K562 (cell line): ENCODE data around the gene MMD2.

Source experiments
- EP400 ChIP-seq: fragments of 450-650 bp; IDR thresholded peaks from 2 replicates; pipeline ENCODE4 v1.6.1; 2017; ENCODE audit warnings: antibody characterized with exemption, mild to moderate bottlenecking, moderate library complexity
- EWSR1 ChIP-seq: fragments of 450-650 bp; IDR thresholded peaks from 2 replicates; pipeline ENCODE4 v1.6.1; 2018; ENCODE audit warnings: borderline replicate concordance, mild to moderate bottlenecking, low read depth, moderate library complexity; ENCODE audit not compliant: partially characterized antibody
- HEY1 ChIP-seq: fragments of 250-450 bp; sonication (Bioruptor Pico); IDR thresholded peaks from 2 replicates; pipeline ENCODE4 v1.5.0; 2020; ENCODE audit warnings: mild to moderate bottlenecking, moderate library complexity, borderline replicate concordance
- JUND ChIP-seq, 2 experiments: IDR thresholded peaks; 2 replicates in 1 of 2; 3 replicates in 1 of 2; pipeline ENCODE4 v1.6.1; 2011; ENCODE audit warnings: borderline replicate concordance in 2 of 2, low read depth in 2 of 2, low read length in 2 of 2, improper control_type of control experiment in 1 of 2, missing biosample characterization in 1 of 2, missing genetic modification characterization in 1 of 2, missing genetic modification reagents in 1 of 2
- KLF13 ChIP-seq: fragments of 450-650 bp; IDR thresholded peaks from 2 replicates; pipeline ENCODE4 v1.6.1; 2016; ENCODE audit warnings: missing genetic modification characterization, low read depth, mild to moderate bottlenecking, missing compliant biosample characterization, moderate library complexity, borderline replicate concordance
- ZNF24 ChIP-seq: fragments of 450-650 bp; IDR thresholded peaks from 2 replicates; pipeline ENCODE4 v1.6.1; 2016
- ZNF3 ChIP-seq: fragments of 250-450 bp; sonication (Bioruptor Pico); IDR thresholded peaks from 2 replicates; pipeline ENCODE4 v1.5.0; 2021; ENCODE audit warnings: mild to moderate bottlenecking, moderate library complexity
- TF ChIP-seq, protein P1 (sequence below): sonication (generic); formaldehyde crosslinking; IDR thresholded peaks from 2 replicates; pipeline ENCODE4 v1.9.0; 2022; ENCODE audit warnings: mild to moderate bottlenecking, missing genetic modification reagents
- TF ChIP-seq, protein P2 (sequence below), 3 experiments: IDR thresholded peaks in 2 of 3; conservative IDR thresholded peaks in 1 of 3; 2 replicates each; pipeline ENCODE4 v1.5.1; 2011 to 2012; ENCODE audit warnings: low read length in 3 of 3, mild to moderate bottlenecking in 3 of 3, control low read depth in 2 of 3, improper control_type of control experiment in 1 of 3, inconsistent platforms in 1 of 3, low read depth in 1 of 3, mixed read lengths in 1 of 3, moderate library complexity in 1 of 3; ENCODE audit not compliant: insufficient read depth in 2 of 3

DNA sequence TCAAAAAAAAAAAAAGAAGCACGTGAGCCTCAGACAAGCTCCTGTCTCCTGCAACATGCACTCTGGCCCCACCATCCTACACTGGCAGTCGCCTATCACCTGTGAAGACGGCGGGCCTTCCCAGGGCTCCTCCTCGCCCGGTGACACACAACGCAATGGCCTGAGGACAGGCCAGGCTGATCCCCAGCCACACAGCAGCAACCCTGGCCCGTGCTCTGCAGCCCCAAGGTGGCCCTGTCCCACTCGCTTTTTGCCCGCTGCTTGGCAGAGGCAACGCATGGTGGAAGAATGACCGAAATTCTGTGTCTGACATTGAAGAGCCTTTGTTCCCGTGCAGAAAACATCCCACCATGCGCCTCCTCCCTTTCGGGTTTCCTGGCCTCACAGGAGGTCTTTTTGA is 83.6 kb downstream of the MMD2 start:
- TF ChIP-seq JUND (IDR thresholded peaks at IDR 0.05; ENCODE audit: borderline replicate concordance, low read depth, low read length) (no peak), JUND (tag; IDR thresholded peaks at IDR 0.05; ENCODE audit: borderline replicate concordance, low read depth, low read length) (no peak), ZNF3 (CRISPR knock-in tag) (no peak), KLF13 (tag) (no peak), EWSR1 (no peak), EP400 (no peak), HEY1 (CRISPR knock-in tag) (no peak), ZNF24 (no peak)
- TF ChIP-seq, protein P1, sequence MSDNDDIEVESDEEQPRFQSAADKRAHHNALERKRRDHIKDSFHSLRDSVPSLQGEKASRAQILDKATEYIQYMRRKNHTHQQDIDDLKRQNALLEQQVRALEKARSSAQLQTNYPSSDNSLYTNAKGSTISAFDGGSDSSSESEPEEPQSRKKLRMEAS: no peak
- TF ChIP-seq, protein P2, sequence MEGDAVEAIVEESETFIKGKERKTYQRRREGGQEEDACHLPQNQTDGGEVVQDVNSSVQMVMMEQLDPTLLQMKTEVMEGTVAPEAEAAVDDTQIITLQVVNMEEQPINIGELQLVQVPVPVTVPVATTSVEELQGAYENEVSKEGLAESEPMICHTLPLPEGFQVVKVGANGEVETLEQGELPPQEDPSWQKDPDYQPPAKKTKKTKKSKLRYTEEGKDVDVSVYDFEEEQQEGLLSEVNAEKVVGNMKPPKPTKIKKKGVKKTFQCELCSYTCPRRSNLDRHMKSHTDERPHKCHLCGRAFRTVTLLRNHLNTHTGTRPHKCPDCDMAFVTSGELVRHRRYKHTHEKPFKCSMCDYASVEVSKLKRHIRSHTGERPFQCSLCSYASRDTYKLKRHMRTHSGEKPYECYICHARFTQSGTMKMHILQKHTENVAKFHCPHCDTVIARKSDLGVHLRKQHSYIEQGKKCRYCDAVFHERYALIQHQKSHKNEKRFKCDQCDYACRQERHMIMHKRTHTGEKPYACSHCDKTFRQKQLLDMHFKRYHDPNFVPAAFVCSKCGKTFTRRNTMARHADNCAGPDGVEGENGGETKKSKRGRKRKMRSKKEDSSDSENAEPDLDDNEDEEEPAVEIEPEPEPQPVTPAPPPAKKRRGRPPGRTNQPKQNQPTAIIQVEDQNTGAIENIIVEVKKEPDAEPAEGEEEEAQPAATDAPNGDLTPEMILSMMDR (IDR thresholded peaks at IDR 0.05 in 2 of 3, conservative IDR thresholded peaks at IDR 0.05 in 1 of 3; ENCODE audit: insufficient read depth in 2 of 3, low read depth in 1 of 3, low read length in 3 of 3): no peak
